Measurements from ENCODE around the gene MLEC.

MLEC gene, protein sequence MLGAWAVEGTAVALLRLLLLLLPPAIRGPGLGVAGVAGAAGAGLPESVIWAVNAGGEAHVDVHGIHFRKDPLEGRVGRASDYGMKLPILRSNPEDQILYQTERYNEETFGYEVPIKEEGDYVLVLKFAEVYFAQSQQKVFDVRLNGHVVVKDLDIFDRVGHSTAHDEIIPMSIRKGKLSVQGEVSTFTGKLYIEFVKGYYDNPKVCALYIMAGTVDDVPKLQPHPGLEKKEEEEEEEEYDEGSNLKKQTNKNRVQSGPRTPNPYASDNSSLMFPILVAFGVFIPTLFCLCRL

DNA sequence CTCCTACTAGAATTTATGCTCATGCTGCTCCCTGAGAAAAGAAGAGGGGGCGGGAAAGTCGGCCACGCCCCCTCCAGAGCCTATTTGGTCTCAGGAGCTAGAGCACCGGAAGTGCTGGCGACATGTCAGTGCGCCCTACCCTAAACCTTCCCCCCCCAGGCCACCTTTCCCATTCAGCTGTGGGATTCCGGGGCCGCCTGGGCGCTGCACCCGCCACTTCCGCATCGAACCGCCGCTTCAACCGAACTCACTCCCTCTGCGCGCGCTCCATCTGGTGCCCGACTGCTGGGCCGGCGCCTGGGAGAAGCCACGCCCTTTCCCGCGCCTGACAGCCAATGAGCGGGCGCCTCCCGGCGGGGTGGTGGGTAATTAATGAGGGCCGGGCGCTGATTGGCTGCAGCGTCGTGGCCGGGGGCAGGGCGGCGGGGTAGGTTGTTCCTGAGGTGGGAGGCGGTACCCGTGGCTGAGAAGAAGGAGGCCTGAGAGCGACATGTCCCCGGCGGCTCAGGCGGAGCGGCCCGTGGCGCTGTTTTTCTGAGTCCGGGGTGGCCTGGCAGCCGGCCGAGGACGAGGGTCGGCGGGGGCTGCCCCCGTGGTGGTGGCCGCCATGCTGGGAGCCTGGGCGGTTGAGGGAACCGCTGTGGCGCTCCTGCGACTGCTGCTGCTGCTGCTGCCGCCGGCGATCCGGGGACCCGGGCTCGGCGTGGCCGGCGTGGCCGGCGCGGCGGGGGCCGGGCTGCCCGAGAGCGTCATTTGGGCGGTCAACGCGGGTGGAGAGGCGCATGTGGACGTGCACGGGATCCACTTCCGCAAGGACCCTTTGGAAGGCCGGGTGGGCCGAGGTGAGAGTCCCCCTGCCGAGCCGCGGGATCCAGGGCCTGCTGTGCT, at the start of gene MLEC:
TSS of gene MLEC (plus strand) at position 460 of the 888 bp plus-strand sequence. CDS start at position 608, 148 bp downstream.
- DNase-seq = peak; percentile 89

DNA sequence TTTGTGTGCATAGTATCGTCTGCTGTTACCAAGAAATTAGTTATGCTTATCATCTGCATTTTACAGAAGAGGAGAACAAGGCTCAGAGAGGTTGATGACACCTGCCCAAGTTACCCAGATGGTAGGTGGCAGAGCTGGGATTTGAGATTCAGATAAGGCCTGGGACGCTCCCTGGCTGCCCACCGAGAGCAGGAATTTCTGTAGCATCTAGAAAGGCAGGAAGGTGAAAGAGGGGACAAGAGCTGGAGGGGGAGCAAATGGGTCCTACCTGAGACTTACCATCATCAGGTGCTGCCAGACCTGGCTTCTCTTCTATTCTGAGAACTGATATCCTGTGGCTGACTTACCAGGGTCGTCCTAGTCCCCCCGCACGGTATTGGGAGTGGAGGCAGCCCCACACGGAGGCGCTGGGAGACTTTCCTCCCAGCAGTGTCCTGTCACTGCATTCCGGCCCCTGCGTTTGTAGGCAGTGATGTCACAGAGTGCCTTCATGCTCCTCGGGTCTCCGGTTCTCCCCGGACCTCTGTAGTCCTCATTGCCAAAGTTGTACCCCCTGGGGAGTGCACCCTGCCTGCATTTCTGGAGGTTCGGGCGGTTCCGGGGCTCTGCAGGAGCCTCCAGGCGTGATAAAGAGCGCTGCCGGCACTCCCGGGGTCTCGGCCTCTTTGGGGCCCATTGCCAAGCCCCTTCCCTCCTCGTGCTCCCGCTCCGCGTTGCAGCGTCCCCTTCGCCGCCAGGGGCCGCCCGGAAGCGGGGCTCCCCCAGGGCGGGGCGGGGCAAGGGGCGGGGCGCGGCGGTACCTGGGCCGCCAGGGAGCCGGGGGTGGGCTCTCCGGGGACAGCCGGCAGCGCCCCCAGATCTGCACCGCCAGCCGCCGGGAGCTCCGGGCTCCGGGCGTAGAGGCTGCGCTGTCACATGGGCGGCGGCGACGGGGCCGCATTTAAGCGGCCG, 46.9 kb upstream of the MLEC start, which contains the start of gene CABP1:
TSS of gene CABP1 (plus strand) at position 856 of the 951 bp plus-strand sequence. CDS start at position 916, 60 bp downstream.
- DNase-seq = no peak

DNA sequence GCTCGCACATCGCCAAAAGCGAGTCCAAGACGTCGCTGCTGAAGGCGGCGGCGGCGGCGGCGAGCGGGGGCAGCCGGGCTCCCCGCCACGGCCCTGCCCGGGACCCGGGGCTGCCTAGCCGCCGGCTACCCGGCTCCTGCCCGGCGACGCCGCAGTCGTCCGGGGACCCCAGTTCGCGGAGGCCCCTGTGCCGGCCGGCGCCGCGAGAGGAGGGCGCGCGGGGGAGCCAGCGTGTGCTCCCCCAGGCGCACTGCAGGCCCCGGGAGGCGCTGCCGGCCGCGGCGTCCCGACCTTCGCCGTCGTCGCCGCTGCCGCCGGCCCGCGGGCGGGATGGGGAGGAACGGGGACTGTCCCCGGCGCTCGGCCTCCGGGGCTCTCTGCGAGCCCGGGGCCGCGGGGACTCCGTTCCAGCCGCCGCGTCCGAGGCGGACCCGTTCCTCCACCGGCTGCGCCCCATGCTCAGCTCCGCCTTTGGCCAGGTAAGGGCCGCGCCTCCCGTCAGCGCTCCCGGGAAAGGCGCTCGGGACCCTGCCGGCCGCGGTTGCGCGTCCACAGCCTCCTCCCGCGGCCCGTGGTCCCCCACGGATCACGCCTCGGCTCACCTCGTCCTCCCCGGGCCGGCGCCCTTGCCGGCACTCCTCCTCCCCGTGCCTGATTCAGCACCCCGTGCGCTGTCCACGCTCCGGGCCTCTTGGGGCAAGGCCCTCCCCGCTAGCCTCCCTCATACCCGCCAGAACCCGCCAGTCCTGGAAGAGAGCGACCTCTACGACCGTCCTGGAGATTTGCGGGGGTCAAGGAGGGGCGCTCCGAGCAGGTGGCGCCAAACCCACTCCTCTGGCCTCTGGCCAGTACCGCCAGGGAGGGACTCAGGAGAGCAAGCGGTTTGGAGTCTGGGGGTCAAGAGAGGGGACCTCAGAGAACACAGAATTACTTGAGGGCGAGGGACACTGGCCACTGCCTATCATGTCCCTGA, 45.8 kb upstream of the MLEC start:
- DNase-seq = no peak

DNA sequence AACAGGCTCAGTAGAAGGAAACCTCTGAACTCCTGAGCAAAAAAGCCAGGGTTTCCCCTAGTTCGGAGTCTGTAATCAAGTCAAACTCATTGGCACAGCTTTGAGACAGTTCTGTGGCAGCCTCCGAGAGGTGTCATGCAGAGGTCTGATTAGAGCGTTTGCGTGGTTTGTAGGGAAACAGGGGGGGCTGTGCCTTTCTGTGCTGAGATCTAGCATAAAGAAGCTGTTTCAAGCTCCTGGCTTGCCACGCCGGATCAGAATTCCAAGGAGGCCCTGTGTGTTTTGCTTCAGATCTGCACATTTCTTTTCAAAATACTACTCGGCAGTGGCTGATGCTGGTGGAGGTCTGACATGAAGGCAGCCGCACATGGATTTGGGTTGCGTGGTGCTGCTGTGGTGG, 44.8 kb upstream of the MLEC start:
- DNase-seq = no peak

DNA sequence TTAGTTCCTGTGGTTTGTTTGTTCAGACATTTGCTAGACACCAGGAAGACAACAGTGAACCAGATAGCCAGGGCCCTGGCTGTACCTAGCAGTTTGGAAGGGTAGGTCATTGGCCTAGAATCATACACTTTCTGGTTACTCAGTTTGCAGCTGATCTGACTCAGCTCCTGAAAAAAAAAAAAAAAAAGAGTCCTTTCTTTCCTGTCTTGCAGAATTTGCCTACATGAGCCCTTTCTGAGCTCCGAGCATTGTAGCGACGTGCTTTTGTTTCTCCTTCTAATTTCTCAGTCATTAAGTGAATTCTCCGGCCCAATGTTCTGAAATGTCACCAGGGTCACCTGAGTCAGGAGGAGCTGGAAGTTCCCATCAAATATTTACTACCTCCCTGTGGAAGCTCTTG, 44.1 kb upstream of the MLEC start:
- no peak for DNase-seq

DNA sequence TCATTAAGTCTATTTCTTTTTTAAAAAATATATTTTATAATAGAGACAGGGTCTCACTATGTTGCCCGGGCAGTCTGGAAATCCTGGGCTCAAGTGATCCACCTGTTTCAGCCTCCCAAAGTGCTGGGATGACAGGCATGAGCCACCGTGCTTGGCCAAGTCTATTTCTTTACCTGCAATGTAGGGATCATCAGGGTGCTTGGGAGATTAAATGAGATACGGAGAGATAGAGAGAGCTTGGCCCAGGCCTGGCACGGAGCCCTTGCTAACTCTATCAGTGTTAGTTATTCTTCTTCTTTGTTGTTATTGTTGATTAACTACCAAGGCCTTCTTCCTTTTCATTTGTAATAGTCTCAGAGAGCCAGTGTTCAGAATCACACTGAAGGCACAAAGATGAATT, 43.4 kb upstream of the MLEC start:
- DNase-seq = no peak

DNA sequence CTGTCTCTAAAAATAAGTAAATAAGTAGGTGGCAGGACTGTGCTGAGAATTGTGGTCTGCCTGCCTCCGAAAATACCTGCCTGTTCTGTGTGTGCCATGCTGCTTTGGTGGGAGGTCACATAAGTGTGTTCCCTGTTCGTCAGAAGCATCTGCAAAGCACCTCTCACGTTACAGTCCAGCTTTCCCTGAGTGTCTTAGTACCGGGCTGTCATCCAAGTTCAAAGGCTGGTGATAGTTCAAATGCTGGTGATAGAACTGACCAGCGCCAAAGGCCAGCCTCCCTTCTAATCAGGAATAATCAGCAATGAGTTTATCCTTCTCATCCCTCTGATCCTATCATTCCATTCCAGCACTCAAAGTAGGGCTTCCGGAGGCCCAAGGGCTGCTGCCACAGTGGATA, 40.9 kb upstream of the MLEC start:
- no peak for DNase-seq

DNA sequence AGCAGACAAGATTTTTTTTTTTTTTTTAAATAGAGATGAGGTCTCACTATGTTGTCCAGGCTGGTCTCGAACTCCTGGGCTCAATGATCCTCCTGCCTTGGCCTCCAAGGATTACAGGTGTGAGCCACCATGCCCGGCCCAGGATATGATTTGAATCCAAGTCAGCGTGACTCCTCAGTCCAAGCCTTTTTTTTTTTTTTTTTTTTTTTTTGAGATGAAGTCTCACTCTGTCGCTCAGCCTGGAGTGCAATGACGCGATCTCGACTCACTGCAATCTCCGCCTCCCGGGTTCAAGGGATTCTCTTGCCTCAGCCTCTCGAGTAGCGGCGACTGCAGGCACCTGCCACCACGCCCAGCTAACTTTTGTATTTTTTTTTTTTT, 39.6 kb upstream of the MLEC start:
- DNase-seq = no peak

DNA sequence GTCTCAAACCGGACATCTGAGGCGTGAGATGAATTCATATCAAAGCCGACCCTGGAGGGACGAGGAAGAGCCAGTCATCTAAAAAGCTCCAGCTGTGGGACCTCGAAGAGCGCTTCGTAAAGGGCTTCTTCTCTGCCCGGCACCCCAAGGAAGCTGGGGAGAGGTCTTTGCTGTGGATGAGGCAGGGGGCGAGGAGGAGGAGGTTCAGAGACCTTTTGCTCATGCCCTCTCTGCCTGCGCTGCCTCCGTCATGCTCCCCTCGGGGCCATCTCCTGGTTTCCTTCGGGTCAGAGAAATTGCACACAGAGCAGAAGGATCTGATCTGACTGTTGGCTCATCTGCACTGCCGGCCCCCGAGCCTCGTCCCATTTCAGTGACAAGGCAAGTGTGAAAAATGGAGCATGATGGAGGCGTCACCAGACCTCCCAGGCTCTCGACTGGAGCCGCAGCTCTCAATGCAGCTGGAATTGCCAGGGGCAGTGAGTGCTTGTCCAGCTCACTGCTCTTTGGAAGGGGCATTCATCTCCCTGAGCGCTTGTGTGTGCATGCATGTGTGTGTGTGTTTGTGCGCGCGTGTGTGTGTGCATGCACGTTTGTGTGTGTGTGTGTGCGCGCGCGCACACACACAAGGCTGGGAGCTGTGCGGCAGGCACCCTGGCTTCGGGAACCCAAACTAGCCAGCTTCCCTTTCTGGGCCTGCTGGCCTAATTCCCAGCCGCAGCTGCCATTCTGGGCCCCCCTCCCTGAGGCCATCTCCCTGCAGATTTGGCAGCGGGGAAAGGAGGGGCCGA, 37.3 kb upstream of the MLEC start:
- no peak for DNase-seq

DNA sequence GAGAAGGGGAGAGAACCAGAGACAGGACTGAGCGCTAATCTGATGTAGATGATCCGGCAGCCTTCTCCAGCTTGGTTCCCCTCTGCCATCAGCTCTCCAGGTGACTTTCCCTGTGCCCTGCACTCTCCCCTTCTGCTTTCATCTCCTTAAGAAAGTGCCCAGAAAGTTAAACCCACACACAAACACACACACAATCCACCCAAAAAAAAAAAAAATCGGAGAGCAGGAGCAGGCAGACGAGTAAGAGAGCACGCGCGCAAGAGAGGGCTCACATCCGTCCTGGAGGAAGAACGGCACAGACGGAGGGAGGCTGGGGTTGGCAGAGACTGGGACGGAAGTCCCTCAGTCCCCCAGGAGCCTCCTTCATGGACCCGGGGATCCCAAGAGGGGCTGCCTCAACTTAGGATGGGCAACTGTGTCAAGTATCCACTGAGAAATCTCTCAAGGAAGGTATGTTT, 36.7 kb upstream of the MLEC start:
- no peak for DNase-seq

DNA sequence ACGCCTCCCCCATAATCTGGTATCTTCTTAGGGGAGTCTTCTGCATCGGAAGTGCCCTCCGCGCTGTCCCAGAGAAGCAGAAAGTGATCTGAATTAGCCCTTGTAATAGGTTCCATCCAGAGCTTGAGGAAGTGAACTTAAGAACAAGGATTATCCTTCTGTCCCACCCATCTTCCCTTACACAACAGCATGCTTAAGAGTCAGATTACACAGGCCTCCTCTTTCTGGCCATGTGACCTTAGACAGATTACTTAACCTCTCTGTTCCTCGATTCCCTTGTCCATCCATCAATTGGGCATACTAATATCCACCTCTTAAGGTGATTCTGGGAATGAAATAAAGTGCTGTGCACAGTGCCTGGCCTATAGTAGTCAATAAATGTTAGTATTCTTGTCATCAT, 35.1 kb upstream of the MLEC start:
- no peak for DNase-seq

DNA sequence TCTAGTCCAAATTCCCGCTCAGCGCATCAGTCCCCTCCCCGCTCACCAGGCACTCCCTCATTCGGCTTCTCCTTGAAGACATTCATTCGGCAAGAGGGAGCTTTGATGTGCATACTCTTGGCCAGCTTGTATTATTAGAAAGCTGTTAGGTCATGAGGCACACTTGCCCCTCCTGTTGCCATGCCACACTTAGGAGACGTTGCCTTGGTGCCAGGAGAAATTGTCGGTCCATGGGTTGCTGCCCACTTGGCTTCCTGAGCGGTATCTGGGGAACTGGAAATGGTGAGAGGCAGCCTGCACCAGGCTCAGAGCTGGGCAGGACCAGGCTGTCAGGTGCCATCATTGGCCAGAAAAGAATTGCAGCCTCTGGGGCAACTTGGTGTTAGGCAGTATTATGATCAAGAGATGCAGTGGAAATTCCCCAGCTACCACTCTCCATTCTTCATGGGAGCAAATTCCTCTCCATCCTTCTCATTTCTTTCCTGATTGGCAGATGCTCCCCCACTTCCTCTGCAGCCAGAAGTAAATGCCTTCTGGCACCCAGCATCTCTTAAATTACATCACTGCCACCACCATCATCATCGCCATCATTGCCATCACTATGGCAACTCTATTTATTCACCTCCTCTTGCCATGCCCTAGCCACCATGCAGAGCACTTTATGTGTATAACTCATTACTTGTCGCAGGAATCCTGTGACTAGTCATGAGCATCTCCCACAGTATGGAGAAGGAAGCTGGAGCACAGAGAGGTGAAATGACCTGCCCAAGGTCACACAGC, 34.1 kb upstream of the MLEC start:
- no peak for DNase-seq

DNA sequence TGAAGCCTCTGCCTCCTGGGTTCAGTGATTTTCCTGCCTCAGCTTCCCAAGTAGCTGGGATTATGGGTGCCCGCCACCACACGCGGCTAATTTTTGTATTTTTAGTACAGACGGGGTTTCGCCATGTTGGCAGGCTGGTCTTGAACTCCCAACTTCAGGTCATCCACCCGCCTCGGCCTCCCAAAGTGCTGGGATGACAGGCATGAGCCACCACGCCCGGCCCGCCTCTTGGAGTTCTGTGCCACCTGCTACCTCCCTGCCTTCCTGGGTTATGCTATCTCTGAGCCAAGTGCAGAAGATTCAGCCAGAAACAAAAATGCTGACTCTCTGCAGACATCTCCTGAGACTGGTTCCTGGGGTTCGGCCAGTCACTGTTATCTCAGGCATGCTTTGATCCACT, 33.3 kb upstream of the MLEC start:
- DNase-seq = no peak

DNA sequence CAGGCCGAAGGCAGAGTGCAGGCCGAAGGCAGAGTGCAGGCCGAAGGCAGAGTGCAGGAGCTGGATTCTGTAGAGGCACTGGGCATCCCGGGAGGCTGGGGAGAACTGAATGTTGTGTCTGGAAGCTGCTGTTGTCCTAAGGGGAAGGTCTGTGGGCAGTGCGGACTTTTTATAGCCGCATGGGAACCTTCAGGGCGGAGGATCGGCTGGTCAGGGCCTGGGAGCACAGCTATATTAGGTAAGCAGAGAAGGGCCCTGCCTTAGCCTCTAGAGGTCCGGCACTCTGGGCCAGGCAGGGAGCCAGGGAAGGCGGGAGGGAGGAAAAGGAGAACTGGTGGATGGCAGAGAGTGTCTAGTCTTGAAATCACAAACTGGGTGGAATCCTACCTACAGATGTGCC, 32.3 kb upstream of the MLEC start:
- DNase-seq = no peak

DNA sequence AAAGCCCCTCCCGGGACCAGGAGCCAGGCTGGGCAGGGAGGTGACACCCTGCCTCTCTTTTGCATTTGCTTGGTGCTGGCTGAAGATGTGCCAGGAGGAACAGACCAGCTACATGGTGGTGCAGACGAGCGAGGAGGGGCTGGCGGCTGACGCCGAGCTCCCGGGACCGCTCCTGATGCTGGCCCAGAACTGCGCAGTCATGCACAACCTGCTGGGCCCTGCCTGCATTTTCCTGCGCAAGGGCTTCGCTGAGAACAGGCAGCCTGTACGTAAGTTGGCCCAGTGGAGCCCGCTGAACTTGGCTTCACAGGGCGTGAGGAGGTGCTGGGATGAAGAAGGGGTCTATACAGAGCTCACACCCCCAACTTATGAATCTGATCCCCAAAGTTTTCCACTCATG, 30.9 kb upstream of the MLEC start:
- no peak for DNase-seq

DNA sequence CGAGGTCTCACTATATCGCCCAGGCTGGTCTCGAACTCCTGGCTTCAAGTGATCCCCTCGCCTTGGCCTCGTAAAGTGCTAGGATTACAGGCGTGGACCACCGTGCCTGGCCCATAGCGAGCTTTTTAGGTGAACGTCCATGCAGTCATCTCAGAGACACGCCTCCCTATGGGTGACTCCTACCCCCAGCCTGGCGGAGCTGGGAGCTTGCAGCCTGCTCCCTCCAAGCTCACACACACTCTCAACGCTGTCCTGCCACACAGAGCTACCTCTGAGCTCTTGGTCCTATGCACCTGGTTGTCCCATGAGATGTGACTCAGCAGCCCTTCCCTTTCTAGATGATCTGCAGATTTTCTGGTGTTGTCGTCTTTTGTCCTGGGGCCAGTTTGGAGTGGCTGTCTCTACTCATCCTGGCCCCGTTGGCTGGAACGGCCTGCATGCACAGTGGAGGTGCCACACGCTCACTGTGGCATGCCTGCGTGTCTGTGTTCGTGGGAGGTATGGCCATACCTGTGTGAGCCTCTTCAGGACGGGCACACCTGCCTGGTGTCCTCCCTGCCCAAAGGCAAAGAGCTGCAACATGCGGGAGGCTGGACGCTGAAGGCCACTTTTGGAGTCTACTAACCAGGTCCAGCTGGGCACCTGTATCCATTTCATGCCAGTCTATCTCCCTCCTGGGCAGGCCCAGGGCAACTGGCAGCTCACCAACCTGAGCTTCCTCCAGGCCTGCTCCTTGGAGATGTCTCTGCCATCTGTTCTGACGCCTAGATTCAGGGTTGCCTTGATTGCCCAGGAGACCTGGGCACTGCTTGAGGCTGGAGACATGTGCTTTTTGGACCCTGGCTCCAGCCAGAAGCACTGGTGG, 28.4 kb upstream of the MLEC start:
- no peak for DNase-seq

DNA sequence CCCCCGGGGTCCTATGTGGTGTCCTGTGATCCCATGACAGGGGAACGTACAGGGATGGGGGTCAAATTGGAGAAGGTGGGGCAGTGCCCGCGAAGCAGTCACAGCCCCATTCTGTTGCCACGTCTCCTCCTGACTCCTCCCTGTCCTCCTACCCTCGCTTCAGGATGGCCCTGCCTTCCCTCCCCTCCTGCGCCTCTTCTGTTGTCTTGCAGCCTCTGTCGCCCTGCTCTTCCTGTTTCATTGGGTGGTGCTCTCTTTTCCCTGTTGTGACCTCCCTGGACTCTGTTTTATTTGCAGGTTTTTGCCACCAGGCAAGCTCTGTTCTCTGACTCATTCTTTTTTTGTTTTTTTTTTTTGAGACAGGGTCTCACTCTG, 27.8 kb upstream of the MLEC start:
- no peak for DNase-seq

DNA sequence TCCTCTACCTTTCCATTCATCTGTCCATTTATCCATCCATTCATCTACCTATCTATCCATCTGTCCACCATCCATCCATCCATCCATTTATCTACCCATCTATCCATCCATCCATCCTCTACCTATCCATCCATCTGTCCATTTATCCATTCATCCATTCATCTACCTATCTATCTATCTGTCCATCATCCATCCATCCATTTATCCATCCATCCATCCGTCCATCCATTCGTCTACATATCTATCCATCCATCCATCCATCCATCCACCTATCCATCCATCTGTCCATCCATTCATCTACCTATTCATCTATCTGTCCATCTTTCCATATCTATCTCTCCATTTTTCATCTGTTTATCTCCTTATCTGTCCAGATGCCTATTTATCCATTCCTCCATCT, 25.5 kb upstream of the MLEC start:
- DNase-seq = no peak

DNA sequence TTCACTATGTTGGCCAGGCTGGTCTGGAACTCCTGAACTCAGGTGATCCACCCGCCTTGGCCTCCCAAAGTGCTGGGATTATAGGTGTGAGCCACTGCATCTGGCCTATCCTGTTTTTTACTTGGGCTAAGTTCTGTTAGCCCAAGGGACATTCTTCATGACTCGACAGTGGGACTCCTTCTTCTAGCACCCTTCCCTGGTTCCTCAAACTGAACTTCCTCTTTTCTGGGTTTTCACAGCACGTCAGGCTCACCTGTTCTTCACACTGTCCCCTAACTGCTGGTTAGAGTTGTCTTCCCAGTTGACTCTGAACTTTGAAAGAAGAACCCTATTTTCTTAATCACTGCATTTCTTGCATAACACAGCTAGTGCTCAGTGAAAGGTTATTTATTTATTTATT, 24.1 kb upstream of the MLEC start:
- no peak for DNase-seq
